ENCODE measurements around the gene CARD8. TPM values are rescaled to one million over a fixed set of nuclear protein-coding genes. Genes with fewer than 3 reads are reported as not detected.

CARD8 gene
- total and polyA plus RNA-seq, 10 of the 15 experiments (the other 5 are each of a cell fraction or from before 2014, with no cell fraction given), result 39.8 to 69.8 (median 46.1) TPM

DNA sequence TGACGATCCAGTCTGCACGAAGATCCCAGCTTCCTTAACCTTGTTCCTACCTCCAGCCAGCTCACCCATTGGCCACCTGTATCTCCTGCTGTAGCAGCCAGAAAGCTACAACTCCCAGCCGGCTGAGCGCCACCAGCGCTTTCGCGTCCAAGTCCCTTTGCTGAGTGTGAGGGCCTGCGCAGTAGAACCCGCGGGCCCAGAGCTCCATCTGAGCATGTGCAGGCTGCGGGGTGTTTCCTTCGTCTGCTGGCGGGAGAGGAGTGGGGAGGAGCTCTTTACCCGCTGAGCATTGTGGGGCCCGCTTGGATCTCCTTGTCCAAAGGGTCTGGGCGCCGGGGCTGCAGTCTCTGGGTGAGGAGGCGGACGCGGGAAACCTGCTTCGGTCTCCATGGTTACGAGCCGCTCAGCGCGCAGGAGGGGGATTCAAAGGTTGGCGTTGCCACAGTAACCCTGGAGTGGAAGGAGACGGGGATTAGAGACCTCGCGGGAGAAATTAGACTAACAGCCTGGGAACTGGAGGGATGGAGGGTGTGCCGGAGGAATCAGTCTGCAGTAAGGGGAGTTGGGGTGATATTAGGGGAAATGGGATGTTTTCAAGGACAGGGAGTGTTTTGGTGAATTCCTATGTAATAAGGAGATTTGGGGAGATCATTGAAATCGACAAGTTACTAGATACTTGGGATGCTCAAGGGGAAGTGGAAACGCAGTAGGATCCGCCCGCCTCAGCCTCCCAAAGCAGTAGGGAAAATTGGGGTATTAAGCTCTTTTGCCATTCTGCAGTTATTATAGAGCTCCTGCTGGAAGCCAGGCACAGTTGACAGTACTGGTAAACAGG, 51.7 kb downstream of the CARD8 start (continued):
- TF ChIP-seq ZBTB4 (CRISPR knock-in tag; IDR thresholded peaks at IDR 0.05) (0 out of 2 replicates have a peak, but pooled peaks have one; percentile 64), ATF7 (IDR thresholded peaks at IDR 0.05; ENCODE audit: low read depth) (no peak), NBN (IDR thresholded peaks at IDR 0.05) (0 out of 2 replicates have a peak, but pooled peaks have one; percentile 36), BCL3 (IDR thresholded peaks at IDR 0.05; ENCODE audit: borderline replicate concordance, insufficient read depth, low read depth, low read length, poor library complexity, severe bottlenecking) (no peak), YY1 (IDR thresholded peaks at IDR 0.05; ENCODE audit: low read depth, low read length) (peak; percentile 63), IKZF1 (conservative IDR thresholded peaks at IDR 0.05) (peak; percentile 76), IRF4 (IDR thresholded peaks at IDR 0.05; ENCODE audit: low read depth, low read length) (0 out of 2 replicates have a peak, but pooled peaks have one; percentile 40), SP1 (IDR thresholded peaks at IDR 0.05; ENCODE audit: low read depth, low read length) (peak; percentile 46), KLF5 (IDR thresholded peaks at IDR 0.05; ENCODE audit: partially characterized antibody) (peak; percentile 25), STAT1 (conservative IDR thresholded peaks at IDR 0.05) (no peak), NRF1 (conservative IDR thresholded peaks at IDR 0.05; ENCODE audit: low read depth, low read length) (peak; percentile 89), MYB (IDR thresholded peaks at IDR 0.05; ENCODE audit: borderline replicate concordance, low read depth, low read length) (no peak), CREB1 (IDR thresholded peaks at IDR 0.05; ENCODE audit: low read depth) (0 out of 2 replicates have a peak, but pooled peaks have one; percentile 6), PML (IDR thresholded peaks at IDR 0.05; ENCODE audit: low read length) (peak; percentile 88), BCLAF1 (IDR thresholded peaks at IDR 0.05) (no peak), POLR2A (IDR thresholded peaks at IDR 0.05; ENCODE audit: low read depth, low read length) (peak; percentile 92), RB1 (IDR thresholded peaks at IDR 0.05; ENCODE audit: borderline replicate concordance) (peak; percentile 93; the same call in 1 of the 2 replicates), ESRRA (IDR thresholded peaks at IDR 0.05; ENCODE audit: low read length) (no peak), MEF2B (IDR thresholded peaks at IDR 0.05; ENCODE audit: partially characterized antibody, poor library complexity, severe bottlenecking) (peak; percentile 33), NFYA (IDR thresholded peaks at IDR 0.05; ENCODE audit: borderline replicate concordance, low read depth, low read length) (no peak)
- TF ChIP-seq, protein P1, sequence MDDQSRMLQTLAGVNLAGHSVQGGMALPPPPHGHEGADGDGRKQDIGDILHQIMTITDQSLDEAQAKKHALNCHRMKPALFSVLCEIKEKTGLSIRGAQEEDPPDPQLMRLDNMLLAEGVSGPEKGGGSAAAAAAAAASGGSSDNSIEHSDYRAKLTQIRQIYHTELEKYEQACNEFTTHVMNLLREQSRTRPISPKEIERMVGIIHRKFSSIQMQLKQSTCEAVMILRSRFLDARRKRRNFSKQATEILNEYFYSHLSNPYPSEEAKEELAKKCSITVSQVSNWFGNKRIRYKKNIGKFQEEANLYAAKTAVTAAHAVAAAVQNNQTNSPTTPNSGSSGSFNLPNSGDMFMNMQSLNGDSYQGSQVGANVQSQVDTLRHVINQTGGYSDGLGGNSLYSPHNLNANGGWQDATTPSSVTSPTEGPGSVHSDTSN (IDR thresholded peaks at IDR 0.05; ENCODE audit: insufficient replicate concordance, low read depth, low read length), result peak; percentile 38

All from GM12878 (cell line).